NB4 (cell line): ENCODE measurements around the gene UNC119B.

ENCODE experiments used
- CTCF ChIP-seq: IDR thresholded peaks from one replicate; pipeline ENCODE4 v1.5.1; 2012; ENCODE audit warnings: low read depth, low read length
- POLR2A ChIP-seq: IDR thresholded peaks from 2 replicates; pipeline ENCODE4 v1.6.1; 2011; ENCODE audit warnings: mild to moderate bottlenecking; ENCODE audit not compliant: insufficient read length; ENCODE audit errors: extremely low read depth

GRCh38 chr12:120760349-120761254, 50.3 kb downstream of the UNC119B start:
- no peak for TF ChIP-seq CTCF
- no peak for TF ChIP-seq POLR2A
